Hematopoietic multipotent progenitor cell treated with erythropoietin and hydrocortisone succinate and interleukin-3 and kit ligand, for 17 days (in vitro differentiated cells): ENCODE results near the gene HSD11B1L.

Source experiments
- DNase-seq: peaks from one replicate; pipeline ENCODE4 v3.0.0-alpha.2; 2015; ENCODE audit warnings: low spot score

HSD11B1L gene

DNA sequence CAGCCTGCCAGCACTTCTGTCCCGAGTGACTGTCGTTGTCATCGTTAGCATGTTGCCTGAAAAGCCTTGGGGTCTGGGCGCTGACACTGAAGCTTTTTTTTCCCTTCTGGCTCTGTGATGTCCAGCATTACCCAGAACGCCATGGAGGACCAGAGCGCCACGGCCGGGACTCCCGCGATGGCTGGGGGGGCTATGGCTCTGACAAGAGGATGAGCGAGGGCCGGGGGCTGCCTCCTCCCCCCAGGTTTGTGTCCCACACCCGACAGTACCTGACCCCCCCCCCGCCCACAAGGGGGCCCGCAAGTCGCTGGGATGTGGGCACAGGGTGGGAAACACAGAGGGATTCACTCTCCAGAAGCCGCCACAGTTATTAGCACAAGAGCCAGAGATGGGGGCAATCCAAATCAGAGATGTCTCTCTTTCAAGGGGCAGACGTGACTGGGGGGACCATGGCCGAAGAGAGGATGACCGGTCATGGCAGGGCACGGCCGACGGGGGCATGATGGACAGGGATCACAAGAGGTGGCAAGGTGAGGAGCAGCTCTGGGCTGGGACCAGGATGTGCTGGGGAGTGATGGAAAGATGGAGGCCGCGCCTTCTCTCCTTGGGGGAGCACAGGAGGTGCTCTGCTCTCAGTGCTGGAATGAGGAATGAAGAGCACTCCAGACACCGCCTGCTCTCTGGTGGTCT, 13.8 kb upstream of the HSD11B1L start:
- DNase-seq = no peak

DNA sequence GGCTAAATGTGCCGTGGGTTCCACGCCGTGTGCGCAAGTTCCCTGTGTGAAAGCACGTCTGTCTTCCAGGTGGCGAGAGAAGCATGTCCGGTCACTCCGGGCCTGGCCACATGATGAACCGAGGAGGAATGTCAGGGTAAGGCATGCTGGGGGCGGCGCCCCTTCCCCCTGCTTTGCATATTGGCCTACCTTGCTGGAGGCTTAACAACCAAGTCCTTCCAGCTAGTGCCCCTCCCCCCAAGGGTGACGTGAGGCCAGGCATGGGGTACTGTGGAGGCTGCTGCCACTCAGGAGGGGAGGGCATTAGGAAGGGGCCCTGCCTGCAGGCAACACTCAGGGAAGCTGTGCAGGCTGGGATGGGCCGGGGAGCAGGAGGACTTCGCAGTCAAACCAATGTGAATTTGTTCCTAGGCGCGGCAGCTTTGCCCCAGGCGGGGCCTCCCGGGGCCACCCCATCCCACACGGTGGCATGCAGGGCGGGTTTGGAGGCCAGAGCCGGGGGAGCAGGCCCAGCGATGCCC, 13.0 kb upstream of the HSD11B1L start:
- no peak for DNase-seq

DNA sequence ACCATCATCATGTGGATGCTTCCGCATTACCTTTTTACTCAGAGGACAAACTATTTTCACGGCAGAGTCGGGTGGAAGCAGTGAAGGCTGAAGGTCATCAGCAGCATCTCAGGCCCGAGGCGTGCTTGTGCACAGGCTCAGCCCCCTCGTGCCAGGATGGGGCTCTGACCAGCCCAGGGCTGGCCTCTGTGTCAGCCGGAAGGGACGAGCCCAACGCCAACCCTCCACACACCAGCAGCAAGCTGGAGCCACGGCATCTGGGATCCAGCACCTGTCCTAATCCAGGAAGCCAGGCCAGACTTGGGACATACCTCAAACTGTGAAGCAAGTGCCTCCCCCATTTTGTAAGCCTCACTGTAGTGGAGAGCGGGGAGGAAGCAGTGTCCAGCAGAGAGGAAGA, 11.6 kb upstream of the HSD11B1L start:
- no peak for DNase-seq

- DNase-seq = no peak
Observed at GRCh38 chr19:5671600-5671999, 9.2 kb upstream of the HSD11B1L start.

DNA sequence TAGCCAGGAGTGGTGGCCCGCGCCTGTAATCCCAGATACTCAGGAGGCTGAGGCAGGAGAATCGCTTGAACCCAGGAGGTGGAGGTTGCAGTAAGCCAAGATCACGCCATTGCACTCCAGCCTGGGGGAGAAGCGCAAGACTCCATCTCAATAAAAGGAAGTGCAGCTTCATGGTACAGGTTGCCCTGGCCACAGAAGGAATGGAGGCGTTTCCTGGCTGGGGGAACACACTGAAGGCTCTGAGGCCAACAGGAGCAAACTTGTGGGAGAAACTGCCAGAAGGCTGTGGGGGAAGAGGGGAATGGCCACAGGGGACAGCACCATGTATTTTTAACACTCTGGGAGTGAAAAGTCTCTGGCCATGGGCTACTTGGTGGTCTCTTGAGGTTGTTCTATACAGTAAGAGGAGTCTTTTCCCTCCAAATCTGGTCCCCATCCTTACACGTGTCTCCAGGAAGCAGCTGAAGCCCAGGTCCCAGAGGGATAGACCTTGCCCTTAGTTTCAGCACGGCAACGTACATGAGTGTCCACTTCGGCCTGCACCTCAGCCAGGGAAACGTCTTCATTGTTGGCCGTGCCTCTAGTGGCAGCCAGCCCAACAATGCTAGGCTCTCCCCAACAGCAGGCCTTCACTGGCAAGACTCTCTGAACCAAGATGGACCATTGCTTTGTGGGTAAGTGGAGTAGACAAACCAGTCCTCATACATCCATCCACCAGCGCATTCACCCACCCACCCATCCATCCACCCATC, 7.9 kb upstream of the HSD11B1L start:
- no peak for DNase-seq

DNA sequence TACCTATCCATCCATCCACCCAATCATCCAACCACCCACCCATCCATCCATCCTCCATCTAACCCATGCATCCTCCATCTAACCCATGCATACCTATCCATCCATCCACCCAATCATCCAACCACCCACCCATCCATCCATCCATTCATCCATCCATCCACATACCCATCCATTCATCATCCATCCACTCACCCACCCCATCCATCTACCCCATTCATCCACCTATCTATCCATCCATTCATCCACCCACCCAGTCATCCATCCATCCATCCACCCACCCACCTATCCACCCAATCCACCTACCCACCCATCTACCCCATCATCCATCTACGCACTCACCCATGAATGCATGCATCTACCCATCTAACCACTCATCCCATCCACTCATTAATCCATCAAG, 7.1 kb upstream of the HSD11B1L start:
- no peak for DNase-seq

GRCh38 chr19:5674714-5675113, 6.1 kb upstream of the HSD11B1L start:
- no peak for DNase-seq

DNA sequence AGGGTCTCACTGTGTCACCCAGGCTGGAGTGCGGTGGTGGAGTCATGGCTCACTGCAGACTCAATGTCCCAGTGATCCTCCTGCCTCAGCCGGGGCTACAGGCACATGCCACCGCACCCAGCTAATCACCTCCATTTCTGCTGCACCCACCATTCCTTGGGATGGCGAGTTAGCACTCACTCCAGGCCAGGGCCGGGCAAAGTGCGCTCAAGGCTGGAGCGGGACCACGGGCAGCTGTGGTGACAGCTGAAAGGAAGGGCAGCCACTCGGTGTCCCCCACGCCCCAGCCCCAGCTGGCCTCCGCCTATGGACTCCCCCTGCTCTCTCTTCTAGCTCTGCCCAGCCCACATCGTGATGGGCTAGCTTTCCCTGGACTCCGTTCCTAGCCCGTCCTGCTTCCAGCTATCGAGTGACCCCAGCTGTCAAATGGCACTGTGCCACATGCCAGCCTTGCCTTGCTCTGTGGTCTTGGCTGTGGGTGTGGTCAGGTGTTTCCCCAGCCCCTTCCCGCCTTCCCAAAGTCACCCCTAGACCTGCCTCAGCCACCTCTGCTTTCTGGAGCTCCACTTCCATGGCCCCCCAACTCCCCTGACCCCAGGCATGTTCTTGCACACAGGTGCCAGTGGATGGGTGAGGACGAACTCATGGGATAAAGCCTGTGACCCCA, 4.6 kb upstream of the HSD11B1L start:
- DNase-seq = no peak

DNA sequence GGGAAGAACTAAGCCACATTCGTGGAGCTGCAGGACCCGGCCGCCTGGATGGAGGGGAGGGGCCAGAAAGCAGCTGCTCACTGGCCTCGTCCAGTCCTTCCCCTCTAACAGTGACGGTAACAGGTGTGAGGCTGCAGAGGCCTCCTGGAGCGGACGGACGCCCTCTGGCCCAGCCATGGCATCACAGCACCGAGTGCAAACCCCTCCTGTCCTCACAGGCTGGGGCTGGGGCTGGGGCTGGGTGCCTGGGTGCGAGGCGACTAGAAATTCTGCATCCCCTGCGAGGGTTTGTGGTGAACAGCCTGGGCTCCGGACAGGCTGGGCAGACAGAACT, 4.1 kb upstream of the HSD11B1L start:
- no peak for DNase-seq

- DNase-seq = no peak
Observed at GRCh38 chr19:5677136-5677535, 3.7 kb upstream of the HSD11B1L start.

DNA sequence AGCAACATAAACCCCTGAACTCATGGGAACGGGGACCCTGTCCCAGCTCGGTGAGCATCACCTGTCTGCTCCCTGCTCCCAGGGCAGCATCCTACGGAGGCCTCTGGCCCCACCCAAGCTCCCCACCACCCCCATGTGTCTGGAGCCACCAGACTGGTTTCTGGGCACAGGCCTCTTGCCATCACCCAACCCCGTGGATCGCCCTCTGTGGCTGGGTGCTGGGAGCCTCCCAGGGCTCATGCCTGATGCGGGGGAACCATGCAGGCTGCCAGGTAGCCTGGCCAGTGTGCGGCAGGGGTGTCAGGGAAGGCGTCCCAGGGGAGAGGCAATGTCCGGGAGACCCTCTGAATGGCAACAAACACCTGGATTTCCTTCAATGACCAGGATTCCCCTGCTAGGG, 3.2 kb upstream of the HSD11B1L start:
- no peak for DNase-seq

DNA sequence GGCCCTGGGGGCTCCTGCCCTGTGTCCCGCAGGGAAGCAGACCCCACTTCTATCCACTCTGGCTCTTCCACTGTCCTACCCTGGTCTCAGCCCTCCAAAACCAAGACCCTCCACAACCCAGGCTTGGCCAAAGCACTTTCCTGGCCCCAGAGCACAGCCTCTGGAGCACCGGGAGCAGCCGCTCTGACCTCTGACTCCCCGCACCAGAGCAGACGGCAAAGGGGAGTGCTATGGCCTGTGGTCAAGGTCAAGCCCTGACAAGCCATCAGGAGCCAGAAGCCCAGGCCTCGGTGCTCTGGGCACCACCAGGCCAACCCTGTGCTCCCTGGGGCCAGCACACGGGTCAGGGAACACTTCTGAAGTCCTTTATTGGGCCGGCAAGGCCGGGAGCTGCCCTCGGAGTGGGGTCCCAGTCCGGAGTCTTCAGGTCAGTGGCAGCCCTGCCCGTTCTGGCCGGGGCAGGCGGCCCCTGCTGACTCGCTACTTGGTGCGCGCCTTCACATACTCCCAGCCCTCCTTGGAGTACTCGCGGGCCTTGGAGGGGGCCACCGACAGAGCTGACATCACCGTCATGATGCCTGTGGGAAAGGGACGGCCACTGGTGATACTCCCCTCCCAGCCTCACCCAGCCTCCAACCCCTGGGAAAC, 2.6 kb upstream of the HSD11B1L start:
- DNase-seq = no peak

DNA sequence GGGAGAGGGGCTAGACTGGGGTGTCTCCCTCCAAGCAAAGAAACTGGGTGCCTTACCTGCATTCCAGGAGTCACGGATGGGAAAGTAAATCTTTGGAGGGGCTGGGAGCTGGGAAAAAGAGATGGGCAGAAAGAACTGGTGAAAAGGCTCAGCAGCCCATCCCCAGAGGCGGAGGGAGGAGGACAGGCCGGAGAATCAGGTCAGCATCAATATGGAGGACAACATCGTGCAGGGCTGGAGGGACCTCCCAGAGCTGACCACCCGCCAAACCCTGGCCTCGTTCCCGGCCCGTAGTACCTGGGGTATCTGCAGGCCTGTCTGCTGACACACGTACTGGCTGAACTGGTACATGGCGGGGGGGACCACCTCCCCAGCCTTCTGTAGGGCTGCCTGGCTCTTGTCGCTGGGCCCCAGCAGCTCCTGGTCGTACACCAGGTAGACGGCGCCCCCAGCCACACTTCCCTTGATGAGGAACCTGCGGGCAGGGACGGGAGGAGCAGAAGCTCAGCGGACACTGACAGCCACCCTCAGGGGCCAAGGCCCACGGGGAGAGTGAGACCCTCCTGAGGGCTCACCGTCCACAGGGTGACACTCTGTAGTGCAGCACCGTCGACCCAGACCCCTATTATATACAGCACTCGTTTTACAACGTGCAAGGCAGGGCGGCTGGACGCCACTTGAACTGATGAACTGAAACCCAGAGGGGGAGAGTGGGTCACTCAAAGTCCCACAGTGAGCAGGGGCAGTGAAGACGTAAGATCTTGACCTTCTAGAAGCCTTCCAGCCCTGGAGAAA, 1.3 kb upstream of the HSD11B1L start:
- DNase-seq = no peak

DNA sequence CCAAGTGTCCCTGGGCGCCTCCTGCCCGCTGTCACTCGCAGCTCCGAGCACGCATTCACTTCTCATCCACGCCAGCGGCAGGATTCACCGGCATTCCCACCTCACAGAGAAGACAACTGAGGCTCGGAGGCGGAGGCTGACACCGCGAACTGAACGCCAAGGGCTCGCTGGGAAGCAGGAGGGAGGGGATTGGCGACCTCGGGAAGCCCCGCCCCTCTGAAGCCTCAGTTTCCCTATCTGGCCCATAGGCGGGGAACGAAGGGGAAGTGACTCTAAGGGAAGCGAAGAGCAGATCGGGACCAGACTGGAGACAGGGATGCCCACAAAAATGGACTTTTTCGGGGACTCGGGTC, 767 bp upstream of the HSD11B1L start:
- no peak for DNase-seq

GRCh38 chr19:5681391-5682106, 722 bp downstream of the HSD11B1L start:
- DNase-seq = no peak

GRCh38 chr19:5682107-5682482, 1.3 kb downstream of the HSD11B1L start:
- DNase-seq = no peak

GRCh38 chr19:5683177-5683886, 2.5 kb downstream of the HSD11B1L start:
- DNase-seq = no peak

DNA sequence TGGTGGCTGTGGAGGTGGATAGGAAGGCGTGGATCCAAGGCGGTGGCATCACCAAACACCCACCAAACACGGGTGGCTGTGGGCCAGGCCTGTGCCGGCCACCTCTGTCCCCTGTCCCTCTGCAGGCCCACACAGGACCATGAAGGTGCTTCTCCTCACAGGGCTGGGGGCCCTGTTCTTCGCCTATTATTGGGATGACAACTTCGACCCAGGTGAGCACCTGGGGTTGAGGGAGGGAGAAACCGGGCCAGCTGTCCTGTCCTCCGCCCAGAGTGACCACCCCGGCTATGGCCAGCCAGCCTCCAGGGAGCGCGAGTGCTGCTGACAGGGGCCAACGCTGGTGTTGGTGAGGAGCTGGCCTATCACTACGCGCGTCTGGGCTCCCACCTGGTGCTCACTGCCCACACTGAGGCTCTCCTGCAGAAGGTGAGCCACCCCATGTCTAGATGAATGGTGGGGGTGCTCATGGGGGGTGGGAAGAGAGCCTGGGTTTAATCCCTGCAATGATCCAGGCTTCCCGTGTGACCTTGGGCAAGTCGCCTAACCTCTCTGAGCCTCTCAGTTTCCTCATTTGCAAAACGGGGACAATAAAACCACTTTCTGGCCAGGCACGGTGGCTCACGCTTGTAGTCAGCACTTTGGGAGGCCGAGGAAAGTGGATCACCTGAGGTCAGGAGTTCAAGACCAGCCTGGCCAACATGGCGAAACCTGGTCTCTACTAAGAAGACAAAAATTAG, 4.0 kb downstream of the HSD11B1L start:
- DNase-seq = no peak

DNA sequence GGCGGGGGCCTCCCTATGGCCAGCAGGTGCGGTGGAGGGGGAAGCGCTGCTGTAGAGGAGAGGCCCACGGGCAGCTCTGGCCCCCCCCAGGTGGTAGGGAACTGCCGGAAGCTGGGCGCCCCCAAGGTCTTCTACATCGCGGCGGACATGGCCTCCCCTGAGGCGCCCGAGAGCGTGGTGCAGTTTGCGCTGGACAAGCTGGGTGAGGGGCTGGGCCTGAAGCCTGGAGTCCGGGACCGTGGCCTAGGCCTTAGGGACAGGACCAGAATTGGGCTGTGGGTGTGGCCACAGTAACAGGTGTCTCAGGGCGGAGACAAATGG, 5.5 kb downstream of the HSD11B1L start:
- DNase-seq = no peak
